Activated naive CD8-positive, alpha-beta T cell treated with anti-CD3 and anti-CD28 coated beads, Interleukin-2, amount 10 ng/mL, durations not matched to agents 7 days and 5 days (primary cell): ENCODE data around the gene ELFN1. TPM values are rescaled to one million over a fixed set of nuclear protein-coding genes. Genes with fewer than 3 reads are reported as not detected.

Experiments
- ATAC-seq: fragments of 150-1000 bp; cut with Tn5 transposase; one replicate; pipeline ENCODE4 v1.10.0; 2021; ENCODE audit warnings: low read depth, moderate library complexity
- POLR2A ChIA-PET: fragments of 350-600 bp; sonication (Branson Sonifier 250); formaldehyde crosslinking; loops from one replicate; lab custom pipeline; 2021; ENCODE audit warnings: antibody characterized with exemption; lab: Charles Lee
- DNase-seq: peaks from one replicate; pipeline ENCODE4 v3.0.0; 2021
- H3K27ac Mint-ChIP-seq: one replicate; pipeline ENCODE4 v1.8.0; 2022; ENCODE audit warnings: mild to moderate bottlenecking, mixed read lengths
- H3K27me3 Mint-ChIP-seq: one replicate; pipeline ENCODE4 v1.8.0; 2022; ENCODE audit warnings: mild to moderate bottlenecking, moderate library complexity, mixed read lengths
- H3K36me3 Mint-ChIP-seq: one replicate; pipeline ENCODE4 v1.8.0; 2021; ENCODE audit warnings: mild to moderate bottlenecking, mixed read lengths
- H3K4me1 Mint-ChIP-seq: one replicate; pipeline ENCODE4 v1.8.0; 2021; ENCODE audit warnings: mixed read lengths
- H3K4me3 Mint-ChIP-seq: one replicate; pipeline ENCODE4 v1.8.0; 2022; ENCODE audit warnings: mild to moderate bottlenecking, moderate library complexity, mixed read lengths
- H3K9me3 Mint-ChIP-seq: one replicate; pipeline ENCODE4 v1.8.0; 2021; ENCODE audit warnings: mixed read lengths
- total RNA-seq, 2 experiments: library from RNA; stranded (reverse); gene quantifications; one replicate each; pipeline ENCODE4 v1.2.3, GENCODE V29; 2021

The ELFN1 gene
- total RNA-seq, 2 experiments from 2014 or later = not detected

DNA sequence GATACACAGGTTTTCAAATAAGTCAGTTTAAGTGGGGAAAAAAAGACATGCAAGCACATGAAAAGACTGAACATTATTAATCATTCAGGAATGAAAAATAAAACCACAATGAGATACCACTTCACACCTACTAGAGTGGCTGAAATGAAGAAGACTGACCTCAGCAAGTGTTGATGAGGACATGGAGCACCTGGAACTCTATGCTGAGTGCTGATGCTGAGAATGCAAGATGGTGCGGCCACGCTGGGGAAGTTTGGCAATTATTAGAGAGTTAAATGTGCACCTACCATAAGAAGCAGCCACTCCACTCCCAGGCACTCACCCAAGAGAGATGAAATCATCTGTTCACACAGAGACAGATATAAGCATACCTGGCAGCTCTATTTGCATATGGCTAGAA is 32.9 kb upstream of the ELFN1 start:
- Mint-ChIP-seq H3K27me3 (no peaks in the 10 kb centered on the region), H3K9me3 (peaks cover 11% of the 10 kb centered on the region)
- no peak for ATAC-seq

GRCh38 chr7:1638215-1638661 is 31.8 kb upstream of the ELFN1 start:
- POLR2A ChIA-PET = no interaction called here
- Mint-ChIP-seq H3K27me3 (peaks cover 3% of the 10 kb centered on the region), H3K4me1 (no peaks in the 10 kb centered on the region), H3K9me3 (peaks cover 9% of the 10 kb centered on the region), H3K27ac (no peak overlapping the region), H3K4me3 (no peak overlapping the region), H3K36me3 (peaks cover 3% of the 10 kb centered on the region)
- DNase-seq (no peak), ATAC-seq (no peak)

More for the DNA sequence above, 32.9 kb upstream of the ELFN1 start:
- Mint-ChIP-seq H3K36me3 (peaks cover 3% of the 10 kb centered on the region), H3K4me3 (no peak overlapping the region), H3K27ac (no peak overlapping the region), H3K4me1 (no peaks in the 10 kb centered on the region)
- POLR2A ChIA-PET = no interaction called here
- DNase-seq = no peak

DNA sequence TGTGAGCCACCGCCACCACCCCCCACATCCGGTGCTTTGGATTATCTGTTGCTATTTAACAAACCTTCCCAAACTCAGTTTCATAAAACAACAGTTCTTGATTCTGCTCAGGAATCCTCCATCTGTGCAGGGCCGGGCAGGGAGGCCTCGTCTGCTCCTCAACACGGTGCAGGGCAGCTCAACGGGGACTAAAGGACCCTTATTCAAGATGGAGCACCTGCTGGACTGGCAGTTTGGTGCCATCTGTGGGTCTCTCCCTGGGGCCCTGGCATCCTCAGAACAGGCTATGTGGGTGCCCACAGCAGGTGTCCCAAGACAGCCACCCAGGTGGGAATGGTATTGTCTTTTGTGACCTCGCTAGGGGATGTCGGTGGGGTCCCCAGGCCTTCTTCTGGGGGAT is 31.0 kb upstream of the ELFN1 start:
- H3K27ac Mint-ChIP-seq = no peak overlapping the region
- H3K4me1 Mint-ChIP-seq = no peaks in the 10 kb centered on the region
- POLR2A ChIA-PET = no interaction called here
- peaks cover 9% of the 10 kb centered on the region for H3K9me3 Mint-ChIP-seq
- no peak overlapping the region for H3K4me3 Mint-ChIP-seq
- peaks cover 3% of the 10 kb centered on the region for H3K27me3 Mint-ChIP-seq
- ATAC-seq (no peak), DNase-seq (no peak)
- peaks cover 3% of the 10 kb centered on the region for H3K36me3 Mint-ChIP-seq

- Mint-ChIP-seq H3K36me3 (peaks cover 1% of the 10 kb centered on the region), H3K4me1 (no peaks in the 10 kb centered on the region), H3K27me3 (peaks cover 3% of the 10 kb centered on the region), H3K27ac (no peak overlapping the region), H3K9me3 (peaks cover 9% of the 10 kb centered on the region), H3K4me3 (no peak overlapping the region)
- ATAC-seq (no peak), DNase-seq (no peak)
- POLR2A ChIA-PET = no interaction called here
Observed at GRCh38 chr7:1639532-1640175, 30.4 kb upstream of the ELFN1 start.

DNA sequence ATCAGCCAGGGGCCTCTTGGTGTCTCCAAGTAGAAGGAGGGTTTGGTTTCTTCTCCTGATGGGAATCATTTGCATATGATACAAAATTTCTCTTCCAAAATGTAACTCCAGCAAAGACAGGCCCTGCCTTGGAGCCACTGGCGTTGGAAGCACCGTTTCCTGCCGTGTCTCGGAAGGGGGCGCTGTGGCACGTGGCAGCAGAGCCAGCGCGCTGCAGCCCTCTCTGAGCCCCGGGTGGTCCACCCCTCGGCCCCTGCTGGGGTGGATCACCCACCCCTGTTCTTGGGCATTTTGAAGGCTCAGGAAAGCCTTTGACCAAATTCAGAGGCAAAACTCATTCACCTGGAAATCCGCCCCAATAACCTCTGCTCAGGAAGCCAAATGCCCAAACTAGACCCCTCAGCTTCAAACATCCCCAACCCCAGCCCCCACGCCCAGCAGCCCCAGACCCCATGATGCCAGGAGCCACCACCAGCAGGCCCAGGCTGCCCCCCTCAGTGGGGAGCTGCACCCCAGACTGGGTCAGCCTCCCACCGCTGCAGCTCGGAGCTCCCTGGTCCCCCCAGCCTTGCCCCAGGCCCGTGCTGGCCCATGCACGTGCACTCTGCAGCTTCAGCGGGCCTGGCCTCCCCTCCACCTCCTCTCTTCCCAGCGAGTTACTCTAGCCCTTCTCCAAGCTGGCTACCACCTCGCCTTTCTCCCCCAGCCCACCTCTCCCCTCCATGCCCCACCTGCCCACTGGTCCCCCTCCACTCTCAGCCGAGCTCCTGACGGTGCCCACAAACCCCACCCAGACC is 29.5 kb upstream of the ELFN1 start:
- Mint-ChIP-seq H3K36me3 (no peaks in the 10 kb centered on the region), H3K4me1 (no peaks in the 10 kb centered on the region), H3K4me3 (no peak overlapping the region), H3K9me3 (peaks cover 7% of the 10 kb centered on the region), H3K27me3 (peaks cover 3% of the 10 kb centered on the region), H3K27ac (no peak overlapping the region)
- POLR2A ChIA-PET = no interaction called here
- DNase-seq = no peak
- ATAC-seq = no peak

DNA sequence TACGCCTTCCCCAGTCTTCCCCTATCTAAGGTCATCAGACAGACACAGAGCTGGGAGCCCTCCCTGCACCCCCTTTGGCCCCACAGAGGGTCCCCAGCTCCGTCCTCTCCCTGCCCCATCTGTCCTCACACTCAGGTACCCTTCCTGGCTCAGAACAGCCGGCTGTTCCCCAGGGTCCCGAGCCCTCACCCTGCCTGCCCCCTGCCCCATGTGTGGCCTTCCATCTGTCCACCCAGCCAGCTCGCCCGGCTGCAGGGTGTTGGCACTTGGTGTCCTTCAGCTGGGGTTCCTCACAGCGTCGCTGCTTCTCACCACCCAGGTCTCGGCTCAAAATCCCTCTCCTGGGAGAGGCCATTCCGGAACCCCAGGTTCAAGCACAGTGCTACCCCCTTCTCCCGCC is 28.9 kb upstream of the ELFN1 start:
- POLR2A ChIA-PET = no interaction called here
- Mint-ChIP-seq H3K9me3 (peaks cover 3% of the 10 kb centered on the region), H3K27ac (no peak overlapping the region), H3K36me3 (no peaks in the 10 kb centered on the region), H3K4me1 (no peaks in the 10 kb centered on the region), H3K4me3 (no peak overlapping the region), H3K27me3 (peaks cover 3% of the 10 kb centered on the region)
- DNase-seq (no peak), ATAC-seq (no peak)

GRCh38 chr7:1641661-1642260 is 28.3 kb upstream of the ELFN1 start:
- Mint-ChIP-seq H3K4me3 (no peak overlapping the region), H3K36me3 (no peaks in the 10 kb centered on the region), H3K27me3 (peaks cover 3% of the 10 kb centered on the region), H3K4me1 (no peaks in the 10 kb centered on the region), H3K27ac (no peak overlapping the region), H3K9me3 (peaks cover 3% of the 10 kb centered on the region)
- no peak for DNase-seq
- POLR2A ChIA-PET = no interaction called here
- ATAC-seq = no peak

DNA sequence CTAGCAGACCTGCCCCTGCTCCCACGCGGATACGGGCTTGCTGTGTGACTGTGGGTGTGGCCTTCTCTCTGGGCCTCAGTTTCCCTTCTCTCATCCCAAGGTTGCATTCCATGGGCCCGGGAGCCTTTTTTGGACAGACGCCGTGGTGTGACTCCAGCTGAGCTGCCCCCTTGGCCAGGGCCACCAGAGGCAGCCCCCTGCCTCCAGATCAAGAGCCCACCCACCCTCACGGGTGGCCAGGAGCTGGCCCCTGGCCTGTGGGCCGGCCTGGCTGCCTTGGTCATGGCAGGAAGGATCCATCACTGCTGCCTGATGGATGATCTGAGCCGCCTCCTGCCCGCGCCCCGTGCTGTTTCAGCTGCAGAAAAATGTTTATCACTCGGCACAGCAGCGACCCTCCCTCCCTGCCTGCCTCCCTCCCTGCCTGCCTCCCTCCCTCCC is 27.8 kb upstream of the ELFN1 start:
- Mint-ChIP-seq H3K27ac (no peak overlapping the region), H3K9me3 (no peaks in the 10 kb centered on the region), H3K27me3 (peaks cover 3% of the 10 kb centered on the region), H3K36me3 (no peaks in the 10 kb centered on the region), H3K4me3 (no peak overlapping the region), H3K4me1 (no peaks in the 10 kb centered on the region)
- POLR2A ChIA-PET = no interaction called here
- DNase-seq (no peak), ATAC-seq (no peak)

- POLR2A ChIA-PET = no interaction called here
- Mint-ChIP-seq H3K36me3 (no peaks in the 10 kb centered on the region), H3K4me1 (no peaks in the 10 kb centered on the region), H3K27ac (no peak overlapping the region), H3K4me3 (no peak overlapping the region), H3K27me3 (peaks cover 3% of the 10 kb centered on the region), H3K9me3 (no peaks in the 10 kb centered on the region)
- ATAC-seq = no peak
- DNase-seq = no peak
Observed at GRCh38 chr7:1643270-1644092, 26.6 kb upstream of the ELFN1 start.

GRCh38 chr7:1644341-1645070 is 25.6 kb upstream of the ELFN1 start:
- Mint-ChIP-seq H3K9me3 (no peaks in the 10 kb centered on the region), H3K4me3 (no peak overlapping the region), H3K27ac (no peak overlapping the region), H3K36me3 (no peaks in the 10 kb centered on the region), H3K27me3 (peaks cover 3% of the 10 kb centered on the region), H3K4me1 (no peaks in the 10 kb centered on the region)
- POLR2A ChIA-PET = no interaction called here
- DNase-seq (no peak), ATAC-seq (no peak)

DNA sequence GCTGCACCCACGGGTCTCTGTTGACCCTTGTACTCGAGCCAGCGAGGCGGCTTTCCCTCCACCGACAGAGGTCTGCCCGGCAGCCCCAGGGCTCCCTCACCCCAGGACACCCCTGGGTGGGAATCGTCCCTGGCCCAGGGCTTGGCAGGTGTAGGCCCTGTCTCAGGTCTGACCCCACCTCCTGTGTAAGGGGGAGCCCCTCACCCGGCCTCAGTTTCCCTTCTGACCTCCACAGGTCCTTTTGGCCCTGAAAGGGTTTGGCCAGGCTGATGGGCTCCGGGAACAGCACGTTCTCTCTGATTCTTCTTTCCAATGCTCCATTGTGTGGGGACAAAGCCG is 25.0 kb upstream of the ELFN1 start:
- no peak overlapping the region for H3K27ac Mint-ChIP-seq
- DNase-seq (no peak), ATAC-seq (no peak)
- H3K4me3 Mint-ChIP-seq = no peak overlapping the region
- POLR2A ChIA-PET = no interaction called here
- H3K9me3 Mint-ChIP-seq = no peaks in the 10 kb centered on the region
- H3K27me3 Mint-ChIP-seq = peaks cover 3% of the 10 kb centered on the region
- H3K36me3 Mint-ChIP-seq = no peaks in the 10 kb centered on the region
- no peaks in the 10 kb centered on the region for H3K4me1 Mint-ChIP-seq

DNA sequence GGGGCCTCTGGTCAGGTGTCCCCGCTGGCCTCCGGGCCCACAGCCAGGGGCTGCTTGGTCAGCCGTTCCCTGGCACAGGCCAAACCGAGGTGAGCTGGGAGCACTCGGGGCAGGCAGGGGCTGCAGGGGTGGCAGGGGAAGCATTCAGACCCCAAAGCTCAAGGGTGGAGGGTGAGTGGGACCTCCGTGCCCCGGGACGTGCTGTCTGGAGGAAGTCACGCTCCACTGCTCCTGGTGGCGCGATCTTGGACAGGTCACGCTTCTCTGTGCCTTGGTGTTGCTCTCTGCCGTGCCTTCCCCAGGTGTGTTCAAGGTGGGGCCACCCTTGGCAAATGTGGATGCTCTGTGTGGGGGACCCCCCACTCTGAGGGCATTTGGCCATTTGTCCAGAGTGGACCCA is 24.6 kb upstream of the ELFN1 start:
- Mint-ChIP-seq H3K9me3 (no peaks in the 10 kb centered on the region), H3K4me1 (no peaks in the 10 kb centered on the region), H3K27me3 (peaks cover 3% of the 10 kb centered on the region), H3K36me3 (no peaks in the 10 kb centered on the region), H3K4me3 (no peak overlapping the region), H3K27ac (no peak overlapping the region)
- DNase-seq (no peak), ATAC-seq (no peak)
- POLR2A ChIA-PET = no interaction called here

GRCh38 chr7:1646391-1646790 is 23.7 kb upstream of the ELFN1 start:
- Mint-ChIP-seq H3K36me3 (no peaks in the 10 kb centered on the region), H3K27ac (no peak overlapping the region), H3K4me3 (no peak overlapping the region), H3K4me1 (no peaks in the 10 kb centered on the region), H3K9me3 (no peaks in the 10 kb centered on the region), H3K27me3 (peaks cover 3% of the 10 kb centered on the region)
- ATAC-seq (no peak), DNase-seq (no peak)
- POLR2A ChIA-PET = no interaction called here
